IPS-NIHi11 (cell line): ENCODE data around the gene CISD3.

Source experiments
- DNase-seq: peaks from one replicate; pipeline ENCODE4 v3.0.0; 2012; ENCODE audit warnings: mixed read lengths, low spot score

The CISD3 gene

DNA sequence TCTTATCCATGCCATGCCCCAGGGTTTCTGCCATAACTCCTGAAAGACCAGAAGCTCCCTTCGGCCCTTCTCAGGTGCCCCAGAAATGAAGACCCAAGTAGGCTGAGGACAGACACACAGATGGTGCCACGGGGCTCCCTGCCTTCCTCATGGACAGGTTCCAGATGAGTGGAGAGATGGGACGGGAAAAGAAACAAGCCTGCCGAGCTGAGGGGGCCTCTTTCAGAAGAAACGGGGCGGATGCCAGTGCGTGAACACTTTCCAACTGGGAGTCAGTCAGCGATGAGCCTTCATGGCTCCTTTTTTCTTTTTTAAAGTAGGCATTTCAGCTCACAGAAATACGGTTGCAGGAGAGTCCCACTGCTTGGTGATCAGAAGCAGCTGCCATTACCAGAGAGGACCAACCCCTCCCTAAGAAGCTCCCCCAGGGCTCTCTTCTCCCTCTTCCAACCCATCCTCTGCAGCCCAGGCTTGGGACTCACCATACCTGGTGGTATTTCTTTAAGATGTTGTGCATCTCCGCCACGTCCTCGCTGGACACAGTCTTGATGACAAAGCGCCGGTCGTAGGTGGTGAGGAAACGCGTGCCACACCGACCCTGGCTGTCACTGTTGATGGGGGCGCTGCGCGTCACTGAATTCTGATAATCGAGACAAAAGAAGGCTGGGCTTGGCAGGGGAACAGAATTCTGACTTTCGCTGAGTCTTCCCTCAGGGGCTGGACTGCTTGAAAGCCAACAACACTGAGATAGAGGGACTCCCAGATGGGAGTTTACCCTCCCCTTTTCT lies 50.0 kb downstream of the CISD3 start:
- DNase-seq, result no peak

DNA sequence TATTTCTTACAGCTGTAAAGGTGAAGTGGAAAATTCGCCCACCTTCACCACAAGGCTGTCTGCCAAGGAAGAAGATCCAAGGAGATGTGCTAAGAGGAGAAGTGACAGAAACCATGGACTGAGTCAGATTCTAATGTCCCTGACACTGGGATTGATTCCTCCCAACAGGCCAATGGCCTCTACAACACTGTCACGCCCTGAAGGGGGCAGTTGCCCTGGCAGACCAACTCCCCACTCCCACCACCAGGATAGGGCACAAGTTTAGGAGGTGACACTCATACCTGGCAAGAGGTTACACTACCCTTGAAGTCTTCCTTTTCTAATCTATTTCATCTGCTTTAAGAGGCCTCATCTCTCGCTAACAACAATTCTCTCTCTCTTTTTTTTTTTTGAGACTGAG lies 53.1 kb downstream of the CISD3 start:
- no peak for DNase-seq
